ENCODE measurements around the gene SFMBT1. TPM values are rescaled to one million over a fixed set of nuclear protein-coding genes. Genes with fewer than 3 reads are reported as not detected.

Gene SFMBT1
- polyA plus RNA-seq, 2 of the 4 experiments (the other 2 are of a cell fraction): 7.0 to 9.9 TPM

DNA sequence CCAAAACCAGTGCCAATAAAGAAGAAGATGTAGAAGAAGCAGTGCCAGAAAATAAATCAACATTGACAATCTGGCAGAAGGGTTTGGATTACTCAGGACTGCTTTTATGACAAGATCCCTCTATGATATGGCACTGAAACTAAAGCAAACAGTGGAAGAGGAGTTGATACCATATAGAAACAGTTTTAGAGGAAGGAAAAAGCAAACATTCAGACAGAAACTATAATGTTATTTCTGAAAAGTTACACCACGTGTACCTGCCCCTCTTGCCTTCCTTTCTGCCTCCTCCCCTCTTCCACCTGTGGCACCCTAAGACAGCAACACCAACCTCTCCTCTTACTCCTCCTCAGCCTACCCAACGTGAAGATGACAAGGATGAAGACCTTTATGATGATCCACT lies 63.0 kb downstream of the SFMBT1 start:
- Histone ChIP-seq H3K4me3 (no peak overlapping the region), H3K4me2 (no peak overlapping the region), H3K4me1 (no peaks in the 10 kb centered on the region), H3K27ac (no peak overlapping the region), H3K9me3 (no peaks in the 10 kb centered on the region)
- CTCF ChIA-PET: no interaction called here
- no peak for ATAC-seq
- TF ChIP-seq, protein P1, sequence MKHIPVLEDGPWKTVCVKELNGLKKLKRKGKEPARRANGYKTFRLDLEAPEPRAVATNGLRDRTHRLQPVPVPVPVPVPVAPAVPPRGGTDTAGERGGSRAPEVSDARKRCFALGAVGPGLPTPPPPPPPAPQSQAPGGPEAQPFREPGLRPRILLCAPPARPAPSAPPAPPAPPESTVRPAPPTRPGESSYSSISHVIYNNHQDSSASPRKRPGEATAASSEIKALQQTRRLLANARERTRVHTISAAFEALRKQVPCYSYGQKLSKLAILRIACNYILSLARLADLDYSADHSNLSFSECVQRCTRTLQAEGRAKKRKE (CRISPR knock-in tag; IDR thresholded peaks at IDR 0.05; ENCODE audit: low read depth): no peak
- no peak for TF ChIP-seq FOSB (CRISPR knock-in tag; IDR thresholded peaks at IDR 0.05)
- WGBS (ENCODE audit: missing lambda C conversion rate): 64% methylated on average over 2 of the region's 2 CpGs
- no peak for DNase-seq (ENCODE audit: low read depth in 1 of 2, low spot score in 1 of 2)
- POLR2A ChIA-PET: no interaction called here
- FAIRE-seq: no peak

DNA sequence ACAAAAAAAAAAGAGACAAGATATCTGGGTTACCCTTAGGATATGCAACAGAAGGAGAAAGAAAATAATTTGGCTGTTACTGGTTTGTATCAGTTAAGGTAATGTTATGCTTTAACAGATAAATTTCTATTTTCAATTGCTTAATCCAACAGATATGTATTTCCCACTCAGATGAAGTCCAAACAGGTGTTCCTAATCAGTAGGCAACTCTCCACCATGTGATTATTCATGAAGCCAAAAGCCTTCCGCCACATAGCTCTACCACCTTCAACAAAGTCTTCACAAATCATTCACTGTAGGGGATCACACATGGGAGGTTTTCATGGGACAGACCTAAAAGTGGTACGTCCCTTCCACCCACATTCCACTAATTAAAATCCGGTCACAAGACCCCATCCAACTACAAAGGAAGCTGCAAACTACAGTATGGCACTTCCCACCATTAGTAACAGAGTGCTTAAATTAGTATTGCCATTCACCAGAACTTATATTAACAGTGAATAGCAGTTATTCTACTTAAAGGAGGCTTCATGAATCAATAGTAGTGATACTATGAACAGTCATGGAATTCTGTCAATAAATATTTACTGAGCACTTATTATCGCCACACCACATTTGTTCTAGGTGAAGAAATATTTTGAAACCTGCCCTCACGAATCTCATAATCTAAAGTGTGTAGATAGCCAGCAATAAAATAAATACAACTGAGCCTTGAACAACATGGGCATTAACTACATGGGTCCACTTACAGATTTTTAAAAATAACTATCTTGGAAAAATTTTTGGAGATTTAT lies 66.5 kb downstream of the SFMBT1 start:
- DNase-seq (ENCODE audit: low read depth in 1 of 2, low spot score in 1 of 2): no peak
- WGBS (ENCODE audit: missing lambda C conversion rate): 90% methylated on average over 5 of the region's 5 CpGs
- Histone ChIP-seq H3K4me3 (no peak overlapping the region), H3K27ac (no peak overlapping the region), H3K4me1 (peaks cover 10% of the 10 kb centered on the region; the same call in 2 of the 3 replicates), H3K4me2 (no peak overlapping the region), H3K9me3 (no peaks in the 10 kb centered on the region)
- FAIRE-seq: no peak
- ATAC-seq: no peak
- TF ChIP-seq HEYL (CRISPR knock-in tag; IDR thresholded peaks at IDR 0.05): no peak
- TF ChIP-seq, protein P2, sequence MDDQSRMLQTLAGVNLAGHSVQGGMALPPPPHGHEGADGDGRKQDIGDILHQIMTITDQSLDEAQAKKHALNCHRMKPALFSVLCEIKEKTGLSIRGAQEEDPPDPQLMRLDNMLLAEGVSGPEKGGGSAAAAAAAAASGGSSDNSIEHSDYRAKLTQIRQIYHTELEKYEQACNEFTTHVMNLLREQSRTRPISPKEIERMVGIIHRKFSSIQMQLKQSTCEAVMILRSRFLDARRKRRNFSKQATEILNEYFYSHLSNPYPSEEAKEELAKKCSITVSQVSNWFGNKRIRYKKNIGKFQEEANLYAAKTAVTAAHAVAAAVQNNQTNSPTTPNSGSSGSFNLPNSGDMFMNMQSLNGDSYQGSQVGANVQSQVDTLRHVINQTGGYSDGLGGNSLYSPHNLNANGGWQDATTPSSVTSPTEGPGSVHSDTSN (IDR thresholded peaks at IDR 0.05): no peak
- TF ChIP-seq HOXB5 (CRISPR knock-in tag; IDR thresholded peaks at IDR 0.05): no peak
- no peak for TF ChIP-seq NFE2L2 (conservative IDR thresholded peaks at IDR 0.05; ENCODE audit: low read length)
- no peak for TF ChIP-seq EP300 (IDR thresholded peaks at IDR 0.05)
- no peak for TF ChIP-seq GATA3 (IDR thresholded peaks at IDR 0.05; ENCODE audit: borderline replicate concordance)
- TF ChIP-seq, protein P3, sequence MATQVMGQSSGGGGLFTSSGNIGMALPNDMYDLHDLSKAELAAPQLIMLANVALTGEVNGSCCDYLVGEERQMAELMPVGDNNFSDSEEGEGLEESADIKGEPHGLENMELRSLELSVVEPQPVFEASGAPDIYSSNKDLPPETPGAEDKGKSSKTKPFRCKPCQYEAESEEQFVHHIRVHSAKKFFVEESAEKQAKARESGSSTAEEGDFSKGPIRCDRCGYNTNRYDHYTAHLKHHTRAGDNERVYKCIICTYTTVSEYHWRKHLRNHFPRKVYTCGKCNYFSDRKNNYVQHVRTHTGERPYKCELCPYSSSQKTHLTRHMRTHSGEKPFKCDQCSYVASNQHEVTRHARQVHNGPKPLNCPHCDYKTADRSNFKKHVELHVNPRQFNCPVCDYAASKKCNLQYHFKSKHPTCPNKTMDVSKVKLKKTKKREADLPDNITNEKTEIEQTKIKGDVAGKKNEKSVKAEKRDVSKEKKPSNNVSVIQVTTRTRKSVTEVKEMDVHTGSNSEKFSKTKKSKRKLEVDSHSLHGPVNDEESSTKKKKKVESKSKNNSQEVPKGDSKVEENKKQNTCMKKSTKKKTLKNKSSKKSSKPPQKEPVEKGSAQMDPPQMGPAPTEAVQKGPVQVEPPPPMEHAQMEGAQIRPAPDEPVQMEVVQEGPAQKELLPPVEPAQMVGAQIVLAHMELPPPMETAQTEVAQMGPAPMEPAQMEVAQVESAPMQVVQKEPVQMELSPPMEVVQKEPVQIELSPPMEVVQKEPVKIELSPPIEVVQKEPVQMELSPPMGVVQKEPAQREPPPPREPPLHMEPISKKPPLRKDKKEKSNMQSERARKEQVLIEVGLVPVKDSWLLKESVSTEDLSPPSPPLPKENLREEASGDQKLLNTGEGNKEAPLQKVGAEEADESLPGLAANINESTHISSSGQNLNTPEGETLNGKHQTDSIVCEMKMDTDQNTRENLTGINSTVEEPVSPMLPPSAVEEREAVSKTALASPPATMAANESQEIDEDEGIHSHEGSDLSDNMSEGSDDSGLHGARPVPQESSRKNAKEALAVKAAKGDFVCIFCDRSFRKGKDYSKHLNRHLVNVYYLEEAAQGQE (IDR thresholded peaks at IDR 0.05): no peak
- TF ChIP-seq TP53 (CRISPR knock-in tag; IDR thresholded peaks at IDR 0.05): no peak
- no peak for TF ChIP-seq FOSL2 (IDR thresholded peaks at IDR 0.05)
- TF ChIP-seq FOSL2 (CRISPR knock-in tag; IDR thresholded peaks at IDR 0.05): no peak
- TF ChIP-seq MYC (IDR thresholded peaks at IDR 0.05; ENCODE audit: borderline replicate concordance, low read length): no peak
- no peak for TF ChIP-seq FOXS1 (CRISPR knock-in tag; IDR thresholded peaks at IDR 0.05)
- no peak for TF ChIP-seq JUNB (IDR thresholded peaks at IDR 0.05)
- no peak for TF ChIP-seq RCOR1 (IDR thresholded peaks at IDR 0.05; ENCODE audit: low read depth, low read length)
- TF ChIP-seq, protein P4, sequence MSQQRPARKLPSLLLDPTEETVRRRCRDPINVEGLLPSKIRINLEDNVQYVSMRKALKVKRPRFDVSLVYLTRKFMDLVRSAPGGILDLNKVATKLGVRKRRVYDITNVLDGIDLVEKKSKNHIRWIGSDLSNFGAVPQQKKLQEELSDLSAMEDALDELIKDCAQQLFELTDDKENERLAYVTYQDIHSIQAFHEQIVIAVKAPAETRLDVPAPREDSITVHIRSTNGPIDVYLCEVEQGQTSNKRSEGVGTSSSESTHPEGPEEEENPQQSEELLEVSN (IDR thresholded peaks at IDR 0.05; ENCODE audit: borderline replicate concordance, low read depth): no peak
- TF ChIP-seq BHLHE40 (IDR thresholded peaks at IDR 0.05; ENCODE audit: low read depth, low read length): no peak
- ChIA-PET CTCF (no interaction called here), POLR2A (no interaction called here)
